Ovary (tissue), 10 donors: Measurements from ENCODE around the gene PTPRCAP. TPM values are rescaled to one million over a fixed set of nuclear protein-coding genes. Genes with fewer than 3 reads are reported as not detected.
"Not testable (repeated sequence)": the region's sequence is repeated elsewhere in the genome, so short reads cannot be mapped to it uniquely, and the experiment has no call there.

Experiments
- DNase-seq, 5 donors: peaks; one replicate each; pipeline ENCODE4 v3.0.0-alpha.2; 2019 to 2020
- H3K27ac ChIP-seq, 2 donors: fragments of 200-600 bp; one replicate each; pipeline versions ENCODE4 v1.5.1 to v1.8.0; 2019 to 2022
- H3K27me3 ChIP-seq: fragments of 200-600 bp; one replicate; pipeline ENCODE4 v1.8.0; 2022
- H3K36me3 ChIP-seq: fragments of 200-600 bp; sonication (generic); one replicate; pipeline ENCODE4 v1.5.1; 2019
- H3K4me1 ChIP-seq: one replicate; pipeline ENCODE4 v1.8.1; 2013; ENCODE audit warnings: mild to moderate bottlenecking, moderate library complexity; ENCODE audit not compliant: insufficient read depth
- H3K4me3 ChIP-seq: fragments of 200-600 bp; sonication (generic); one replicate; pipeline ENCODE4 v1.5.1; 2017
- H3K9me3 ChIP-seq, 2 donors: fragments of 200-600 bp in 1 of 2; sonication (generic) in 1 of 2; one replicate each; pipeline versions ENCODE4 v1.5.1 to v1.8.1; 2013 to 2019; ENCODE audit warnings: mild to moderate bottlenecking in 1 of 2, moderate library complexity in 1 of 2
- EP300 ChIP-seq: sonication (generic); formaldehyde crosslinking; IDR thresholded peaks from one replicate; pipeline ENCODE4 v1.6.1; 2017; ENCODE audit warnings: antibody characterized with exemption
- POLR2A ChIP-seq: fragments of 450-650 bp; IDR thresholded peaks from one replicate; pipeline ENCODE4 v1.6.1; 2017; ENCODE audit warnings: antibody characterized with exemption, mild to moderate bottlenecking, moderate library complexity
- WGBS, 3 donors: extraction: QIAGEN DNeasy Blood & Tissue Kit in 1 of 3; methylation state at CpG; one replicate each; pipeline versions ENCODE4 v1.1.5 to v1.1.7; 2013 to 2017; 5-methylcytosine and 5-hydroxymethylcytosine counted together
- intact Hi-C, 4 donors: fragments of 100-400 bp; cut with DNase I; formaldehyde crosslinking; loops; one replicate each; pipeline versions ENCODE4 v1.11.0 to v1.15.1; 2022 to 2023
- long read RNA-seq, 3 donors: library from polyadenylated mRNA in 2 of 3; unstranded in 2 of 3; transcript quantifications; one replicate each; pipeline ENCODE4 v2.0.0 and lab custom pipeline, GENCODE V29; 2021 to 2026
- polyA plus RNA-seq, 2 donors: library from polyadenylated mRNA; stranded (reverse); fragments of 200-250 nt in 1 of 2; fragments of 350-450 nt in 1 of 2; fragmentation: Illumina TruSeq in 1 of 2; extraction: RNeasy Lipid Tissue Mini Kit (QIAGEN cat#74804) in 1 of 2; gene quantifications; one replicate each; pipeline ENCODE4 v1.2.3, GENCODE V29; 2013 to 2014
- total RNA-seq, 7 donors: library from RNA; depleted of rRNA in 2 of 7; stranded (reverse); fragments of >200 nt in 2 of 7; fragmentation: NEBNext Ultra II Directional in 3 of 7; extraction: Animal tissue kit (Norgen Biotek cat#: 25700) in 3 of 7; gene quantifications; one replicate each; pipeline versions ENCODE4 v1.1.0 to v1.2.4, GENCODE V29; 2016 to 2023
- TF ChIP-seq, protein P1 (sequence below), 3 donors: fragments of 450-650 bp in 2 of 3; fragments of 200-600 bp in 1 of 3; IDR thresholded peaks; one replicate each; pipeline versions ENCODE4 v1.5.1 to v1.8.0; 2016 to 2022; ENCODE audit warnings: antibody characterized with exemption in 3 of 3, mild to moderate bottlenecking in 1 of 3
- donor health status: DM: no; HTN: no; CAD: no; lungs with moderate emphysema.
- donor health status: DM: no; HTN: no; CAD: no.
- donor health status: Bipolar disorder and iron deficiency.
- donor health status: DM: yes; HTN: yes; CAD: no.
- donor health status: DM: no; HTN: no; CAD: no.
- donor health status: DM: yes; HTN: yes; CAD: no.

PTPRCAP gene, protein sequence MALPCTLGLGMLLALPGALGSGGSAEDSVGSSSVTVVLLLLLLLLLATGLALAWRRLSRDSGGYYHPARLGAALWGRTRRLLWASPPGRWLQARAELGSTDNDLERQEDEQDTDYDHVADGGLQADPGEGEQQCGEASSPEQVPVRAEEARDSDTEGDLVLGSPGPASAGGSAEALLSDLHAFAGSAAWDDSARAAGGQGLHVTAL
- total RNA-seq (10 to 100 TPM in 1 of 7 donors, 1 to 10 TPM in 6; 2.4 to 10.7 (median 3.2) TPM), polyA plus RNA-seq (1 to 10 TPM in 1 of 2 donors, not detected in 1; 7.2 TPM)
- long read RNA-seq, donor 1, partial matches to known transcripts = 1 of 3 reads
- long read RNA-seq, donor 1, other reads (novel, unspliced or antisense) = 0 of 3 reads
- long read RNA-seq, donor 2, partial matches to known transcripts = 0 of 1 reads
- long read RNA-seq, donor 2, other reads (novel, unspliced or antisense) = 0 of 1 reads
- long read RNA-seq, donor 3, partial matches to known transcripts = 3 of 3 reads
- long read RNA-seq, donor 3, other reads (novel, unspliced or antisense) = 0 of 3 reads

DNA sequence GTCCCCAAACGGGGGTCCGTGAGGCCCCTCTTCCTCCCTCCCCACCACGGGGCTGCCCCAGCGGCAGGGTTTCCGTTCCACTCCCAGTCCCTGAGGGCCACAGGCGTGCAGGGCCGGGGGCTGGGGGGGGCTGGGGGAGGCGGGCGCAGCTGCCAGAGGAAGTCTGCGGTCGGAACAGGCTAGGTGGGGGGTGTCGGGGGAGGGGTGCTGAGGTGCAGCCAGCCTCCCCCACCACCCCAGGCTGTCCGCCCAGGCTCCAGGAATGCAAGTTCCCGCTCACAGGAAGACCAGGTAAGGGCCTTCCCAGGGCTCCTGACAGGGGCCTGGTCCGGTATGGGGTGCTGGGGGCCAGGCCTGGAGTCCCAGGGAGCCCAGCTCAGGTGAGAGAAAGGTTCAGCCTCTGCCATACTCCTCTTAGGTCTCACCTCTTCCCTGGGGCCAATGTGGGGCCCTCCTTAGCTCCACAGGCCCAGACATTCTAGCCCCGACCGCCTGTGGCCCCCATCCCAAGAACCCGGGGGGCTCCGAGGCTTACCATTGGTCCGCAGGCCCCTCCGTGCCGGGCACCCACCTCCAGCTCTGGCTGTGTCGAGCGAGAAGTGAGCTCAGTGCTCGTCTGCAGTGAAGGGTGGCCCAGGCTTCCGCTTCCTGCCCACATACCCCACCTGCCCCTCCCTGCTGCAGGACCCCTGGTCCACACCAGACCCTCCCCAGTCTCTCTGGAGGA, at the start of gene PTPRCAP:
TSS of gene PTPRCAP (minus strand) at position 601 of the 727 bp plus-strand sequence. CDS start at position 538, 63 bp downstream.
- intact Hi-C loops = no loop called here
- no peak within 1 kb of the TSS for H3K4me3 ChIP-seq
- peak in 1 of 5 donors; percentile 27 for DNase-seq
- H3K4me1 ChIP-seq = no peaks in the 10 kb centered on the region
- 63 to 75% (median 68%) methylated on average over 18 to 26 of the region's 26 CpGs for WGBS, 3 donors
- no peaks in the 10 kb centered on the region for H3K27me3 ChIP-seq
- H3K36me3 ChIP-seq = no peaks in the 10 kb centered on the region
- TF ChIP-seq, protein P1, sequence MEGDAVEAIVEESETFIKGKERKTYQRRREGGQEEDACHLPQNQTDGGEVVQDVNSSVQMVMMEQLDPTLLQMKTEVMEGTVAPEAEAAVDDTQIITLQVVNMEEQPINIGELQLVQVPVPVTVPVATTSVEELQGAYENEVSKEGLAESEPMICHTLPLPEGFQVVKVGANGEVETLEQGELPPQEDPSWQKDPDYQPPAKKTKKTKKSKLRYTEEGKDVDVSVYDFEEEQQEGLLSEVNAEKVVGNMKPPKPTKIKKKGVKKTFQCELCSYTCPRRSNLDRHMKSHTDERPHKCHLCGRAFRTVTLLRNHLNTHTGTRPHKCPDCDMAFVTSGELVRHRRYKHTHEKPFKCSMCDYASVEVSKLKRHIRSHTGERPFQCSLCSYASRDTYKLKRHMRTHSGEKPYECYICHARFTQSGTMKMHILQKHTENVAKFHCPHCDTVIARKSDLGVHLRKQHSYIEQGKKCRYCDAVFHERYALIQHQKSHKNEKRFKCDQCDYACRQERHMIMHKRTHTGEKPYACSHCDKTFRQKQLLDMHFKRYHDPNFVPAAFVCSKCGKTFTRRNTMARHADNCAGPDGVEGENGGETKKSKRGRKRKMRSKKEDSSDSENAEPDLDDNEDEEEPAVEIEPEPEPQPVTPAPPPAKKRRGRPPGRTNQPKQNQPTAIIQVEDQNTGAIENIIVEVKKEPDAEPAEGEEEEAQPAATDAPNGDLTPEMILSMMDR (IDR thresholded peaks at IDR 0.05) = no peak
- TF ChIP-seq POLR2A (no peak), EP300 (no peak)
- no peaks in the 10 kb centered on the region for H3K9me3 ChIP-seq
- H3K27ac ChIP-seq = no peak within 1 kb of the TSS

DNA sequence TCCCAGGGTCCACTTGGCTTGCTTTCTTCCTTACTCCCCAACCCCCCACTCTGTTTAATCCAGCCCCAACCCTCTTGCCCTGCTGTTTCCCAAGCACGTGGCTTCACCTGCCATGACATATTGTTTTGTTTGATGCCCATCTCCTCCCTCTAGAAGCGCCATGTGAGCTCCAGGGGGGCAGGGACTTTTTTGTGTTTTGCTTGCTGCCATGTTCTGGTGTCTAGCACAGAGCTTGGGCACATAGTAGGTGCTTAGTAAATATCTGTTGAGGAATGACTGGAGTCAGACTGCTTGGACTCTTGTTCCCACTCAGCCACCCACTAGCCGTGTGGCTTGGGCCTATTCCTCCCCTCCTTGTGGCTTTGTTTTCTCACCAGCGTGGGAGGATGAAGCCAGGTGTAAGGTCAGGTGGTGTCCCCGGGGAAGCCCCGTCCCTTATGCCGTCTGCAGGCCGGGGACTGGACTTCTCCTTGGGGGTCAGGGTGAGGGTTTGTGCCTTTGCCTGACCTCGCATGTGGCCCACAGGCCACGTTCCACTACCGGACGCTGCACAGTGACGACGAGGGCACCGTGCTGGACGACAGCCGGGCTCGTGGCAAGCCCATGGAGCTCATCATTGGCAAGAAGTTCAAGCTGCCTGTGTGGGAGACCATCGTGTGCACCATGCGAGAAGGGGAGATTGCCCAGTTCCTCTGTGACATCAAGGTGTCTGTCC, 49.2 kb upstream of the PTPRCAP start:
- Histone ChIP-seq H3K4me1 (peaks cover 9% of the 10 kb centered on the region), H3K27me3 (no peaks in the 10 kb centered on the region), H3K9me3 (no peaks in the 10 kb centered on the region), H3K4me3 (no peak overlapping the region), H3K27ac (no peak overlapping the region), H3K36me3 (no peaks in the 10 kb centered on the region)
- peak in 1 of 5 donors; percentile 25 for DNase-seq
- intact Hi-C loops = no loop called here
- 77 to 88% (median 80%) methylated on average over 20 of the region's 20 CpGs for WGBS, 3 donors
- TF ChIP-seq EP300 = no peak
- TF ChIP-seq POLR2A = no peak
- TF ChIP-seq, protein P1 (IDR thresholded peaks at IDR 0.05) = no peak

DNA sequence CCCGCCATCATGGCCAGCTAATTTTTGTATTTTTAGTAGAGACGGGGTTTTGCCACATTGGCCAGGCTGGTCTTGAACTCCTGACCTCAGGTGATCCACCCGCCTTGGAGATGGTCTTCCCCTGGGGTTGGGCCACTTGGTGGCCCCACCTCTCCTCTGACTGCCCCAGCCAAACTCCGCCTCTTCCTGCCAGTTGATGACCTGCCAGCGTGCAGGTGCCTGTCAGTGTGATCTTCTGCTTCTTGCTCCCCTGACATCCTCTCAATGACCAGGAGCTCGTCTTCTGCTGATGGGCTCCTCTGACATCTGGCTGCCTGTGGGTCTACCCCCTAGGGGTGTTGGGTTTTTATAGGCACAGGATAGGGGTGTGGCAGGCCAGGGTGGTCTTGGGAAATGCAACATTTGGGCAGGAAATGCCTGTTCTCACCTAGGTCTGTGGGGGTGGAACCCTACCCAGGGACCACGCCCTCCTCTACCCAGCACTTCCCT, 48.4 kb upstream of the PTPRCAP start:
- H3K27ac ChIP-seq, H3K9me3 ChIP-seq, H3K36me3 ChIP-seq, H3K4me3 ChIP-seq, intact Hi-C loops, H3K4me1 ChIP-seq, H3K27me3 ChIP-seq: not testable (repeated sequence)
- DNase-seq = peak in 1 of 5 donors; percentile 26
- 88 to 95% (median 92%) methylated on average over 7 of the region's 7 CpGs for WGBS, 3 donors

DNA sequence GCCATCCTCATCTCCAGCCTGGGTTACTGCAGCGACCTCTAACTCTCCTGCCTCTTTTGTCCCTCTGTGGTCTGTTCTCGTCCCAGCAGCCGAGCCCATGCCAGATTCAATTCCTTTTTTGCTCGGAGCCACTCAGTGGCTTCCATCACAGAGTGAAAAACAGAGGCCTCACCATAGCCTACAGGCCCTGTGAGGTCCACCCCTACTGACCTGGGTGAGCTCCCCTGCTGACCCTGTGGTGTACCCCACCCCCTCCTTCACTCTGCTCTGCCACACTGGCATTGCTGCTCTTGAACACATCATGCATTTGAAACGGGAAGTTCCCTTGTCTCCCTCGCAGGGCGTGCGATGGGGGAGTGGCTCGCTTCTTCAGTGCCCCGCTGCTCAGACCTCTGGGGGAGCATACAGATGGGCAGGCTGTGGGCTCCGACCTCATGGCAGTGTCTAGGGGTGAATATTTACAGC, 47.4 kb upstream of the PTPRCAP start:
- no peaks in the 10 kb centered on the region for H3K27me3 ChIP-seq
- H3K9me3 ChIP-seq = no peaks in the 10 kb centered on the region
- intact Hi-C loops = no loop called here
- H3K4me3 ChIP-seq = no peak overlapping the region
- H3K27ac ChIP-seq = no peak overlapping the region
- TF ChIP-seq, protein P1 (IDR thresholded peaks at IDR 0.05) = no peak
- TF ChIP-seq POLR2A (no peak), EP300 (no peak)
- 77 to 87% (median 79%) methylated on average over 11 of the region's 11 CpGs for WGBS, 3 donors
- peaks cover 9% of the 10 kb centered on the region for H3K4me1 ChIP-seq
- DNase-seq = peak in 2 of 5 donors; percentile 20 to 29
- H3K36me3 ChIP-seq = no peaks in the 10 kb centered on the region
